Endodermal cell (in vitro differentiated cells): ENCODE measurements around the gene KCNG2. TPM values are rescaled to one million over a fixed set of nuclear protein-coding genes. Genes with fewer than 3 reads are reported as not detected.
A peak's percentile ranks its signal among the peaks of the same experiment; 100 is the strongest.

ENCODE experiments used
- DNase-seq: peaks from one replicate; pipeline ENCODE4 v3.0.0-alpha.2; 2017
- H3K27ac ChIP-seq: 2 replicates; pipeline ENCODE4 v1.5.1; 2013; ENCODE audit warnings: mild to moderate bottlenecking, low read depth, low read length, moderate library complexity
- H3K27me3 ChIP-seq: 2 replicates; pipeline ENCODE4 v1.6.1; 2013; ENCODE audit warnings: mild to moderate bottlenecking, low read length, moderate library complexity; ENCODE audit not compliant: insufficient read depth, control insufficient read depth, poor library complexity, severe bottlenecking
- H3K36me3 ChIP-seq: 2 replicates; pipeline ENCODE4 v1.7.0; 2013; ENCODE audit warnings: mild to moderate bottlenecking, low read length, moderate library complexity; ENCODE audit not compliant: control insufficient read depth, insufficient read depth
- H3K4me1 ChIP-seq: one replicate; pipeline ENCODE4 v1.7.0; 2013; ENCODE audit warnings: low read length; ENCODE audit not compliant: control insufficient read depth, insufficient read depth
- H3K4me3 ChIP-seq: 2 replicates; pipeline ENCODE4 v1.5.1; 2013; ENCODE audit warnings: mild to moderate bottlenecking, low read length, moderate library complexity
- H3K9ac ChIP-seq: 2 replicates; pipeline ENCODE4 v1.6.1; 2013; ENCODE audit warnings: mild to moderate bottlenecking, low read length, moderate library complexity; ENCODE audit not compliant: poor library complexity, severe bottlenecking; ENCODE audit errors: extremely low read depth
- H3K9me3 ChIP-seq: 2 replicates; pipeline ENCODE4 v1.6.1; 2013; ENCODE audit warnings: mild to moderate bottlenecking, low read length, moderate library complexity; ENCODE audit not compliant: control insufficient read depth
- H3K27ac Mint-ChIP-seq: 2 replicates; pipeline ENCODE4 v1.8.0; 2020; ENCODE audit warnings: mixed read lengths
- H3K27me3 Mint-ChIP-seq: 2 replicates; pipeline ENCODE4 v1.8.0; 2021; ENCODE audit warnings: mild to moderate bottlenecking, mixed read lengths; ENCODE audit not compliant: insufficient read depth
- H3K36me3 Mint-ChIP-seq: 2 replicates; pipeline ENCODE4 v1.8.0; 2020; ENCODE audit warnings: low read depth, mixed read lengths
- H3K4me1 Mint-ChIP-seq: 2 replicates; pipeline ENCODE4 v1.8.0; 2020; ENCODE audit warnings: mixed read lengths
- H3K4me3 Mint-ChIP-seq: 2 replicates; pipeline ENCODE4 v1.8.0; 2020; ENCODE audit warnings: mild to moderate bottlenecking, moderate library complexity, mixed read lengths
- H3K9me3 Mint-ChIP-seq: 2 replicates; pipeline ENCODE4 v1.8.0; 2020; ENCODE audit warnings: mild to moderate bottlenecking, mixed read lengths
- WGBS, 2 experiments: methylation state at CpG; one replicate each; pipeline versions ENCODE4 v1.1.5 to v1.1.7; 2013; ENCODE audit warnings: missing lambda C conversion rate in 2 of 2, mixed read lengths in 1 of 2; ENCODE audit not compliant: insufficient coverage in 1 of 2, insufficient read length in 1 of 2; 5-methylcytosine and 5-hydroxymethylcytosine counted together
- total RNA-seq, 2 donors: library from RNA; stranded (reverse); fragmentation: NEBNext Ultra II Directional in 1 of 2; extraction: Animal tissue kit (Norgen Biotek cat#: 25700) in 1 of 2; gene quantifications; 2 replicates in 1 of 2; 3 replicates in 1 of 2; pipeline ENCODE4 v1.2.1, GENCODE V29; 2021
- TF ChIP-seq, protein P1 (sequence below): fragments of 200-600 bp; sonication (generic); conservative IDR thresholded peaks from 2 replicates; pipeline ENCODE4 v1.5.0; 2021; ENCODE audit warnings: antibody characterized with exemption, mild to moderate bottlenecking

KCNG2 gene
- total RNA-seq, 2 donors from 2014 or later: not detected

DNA sequence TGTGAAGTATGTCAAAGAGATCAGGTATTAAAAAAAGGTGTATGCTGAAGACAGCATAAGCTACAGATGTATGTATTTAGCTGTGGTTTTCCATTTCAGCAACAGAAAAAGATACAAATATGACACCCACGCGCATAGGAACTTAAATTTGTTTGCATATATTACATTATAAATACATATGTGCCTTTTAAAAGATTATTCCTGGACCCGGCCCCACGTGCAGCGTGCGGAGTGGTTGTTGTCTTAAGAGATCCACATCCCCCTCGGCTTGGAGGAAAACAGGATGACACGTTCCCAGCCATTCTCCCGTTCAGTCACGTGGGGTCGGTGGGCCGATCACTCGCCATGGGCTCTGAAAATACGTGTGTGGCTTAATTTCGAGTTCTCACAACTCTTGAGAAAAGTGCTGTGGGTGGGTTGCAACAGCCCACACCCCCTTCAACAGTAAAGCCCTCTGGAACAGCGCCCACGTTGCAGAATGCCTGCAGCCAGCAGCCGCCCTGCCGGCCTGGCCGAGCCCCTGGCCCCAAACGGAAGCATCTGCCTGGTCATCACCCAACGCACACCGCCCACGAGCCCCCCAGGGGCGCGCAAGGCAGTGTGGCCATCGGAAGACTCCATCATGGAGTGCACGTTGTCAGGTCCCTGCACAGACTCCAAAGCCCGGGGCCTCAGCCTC, 18.6 kb upstream of the KCNG2 start:
- no peaks in the 10 kb centered on the region for H3K9me3 Mint-ChIP-seq
- TF ChIP-seq, protein P1, sequence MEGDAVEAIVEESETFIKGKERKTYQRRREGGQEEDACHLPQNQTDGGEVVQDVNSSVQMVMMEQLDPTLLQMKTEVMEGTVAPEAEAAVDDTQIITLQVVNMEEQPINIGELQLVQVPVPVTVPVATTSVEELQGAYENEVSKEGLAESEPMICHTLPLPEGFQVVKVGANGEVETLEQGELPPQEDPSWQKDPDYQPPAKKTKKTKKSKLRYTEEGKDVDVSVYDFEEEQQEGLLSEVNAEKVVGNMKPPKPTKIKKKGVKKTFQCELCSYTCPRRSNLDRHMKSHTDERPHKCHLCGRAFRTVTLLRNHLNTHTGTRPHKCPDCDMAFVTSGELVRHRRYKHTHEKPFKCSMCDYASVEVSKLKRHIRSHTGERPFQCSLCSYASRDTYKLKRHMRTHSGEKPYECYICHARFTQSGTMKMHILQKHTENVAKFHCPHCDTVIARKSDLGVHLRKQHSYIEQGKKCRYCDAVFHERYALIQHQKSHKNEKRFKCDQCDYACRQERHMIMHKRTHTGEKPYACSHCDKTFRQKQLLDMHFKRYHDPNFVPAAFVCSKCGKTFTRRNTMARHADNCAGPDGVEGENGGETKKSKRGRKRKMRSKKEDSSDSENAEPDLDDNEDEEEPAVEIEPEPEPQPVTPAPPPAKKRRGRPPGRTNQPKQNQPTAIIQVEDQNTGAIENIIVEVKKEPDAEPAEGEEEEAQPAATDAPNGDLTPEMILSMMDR: no peak
- Histone ChIP-seq H3K9me3 (no peaks in the 10 kb centered on the region), H3K27ac (no peak overlapping the region), H3K27me3 (peaks cover 13% of the 10 kb centered on the region), H3K4me3 (no peak overlapping the region), H3K9ac (no peak overlapping the region), H3K4me1 (no peaks in the 10 kb centered on the region), H3K36me3 (no peaks in the 10 kb centered on the region)
- H3K27me3 Mint-ChIP-seq: peaks cover 23% of the 10 kb centered on the region
- DNase-seq: peak; percentile 26
- no peak overlapping the region for H3K4me3 Mint-ChIP-seq
- no peak overlapping the region for H3K27ac Mint-ChIP-seq
- WGBS, 2 experiments: 90 to 95% methylated on average over 26 to 27 of the region's 29 CpGs
- no peaks in the 10 kb centered on the region for H3K36me3 Mint-ChIP-seq
- H3K4me1 Mint-ChIP-seq: no peaks in the 10 kb centered on the region

GRCh38 chr18:79779700-79780190, 18.0 kb upstream of the KCNG2 start:
- Mint-ChIP-seq H3K9me3 (no peaks in the 10 kb centered on the region), H3K4me3 (no peak overlapping the region), H3K27me3 (peaks cover 28% of the 10 kb centered on the region), H3K4me1 (no peaks in the 10 kb centered on the region), H3K27ac (no peak overlapping the region), H3K36me3 (no peaks in the 10 kb centered on the region)
- H3K27ac ChIP-seq: no peak overlapping the region
- WGBS, 2 experiments: 91 to 96% methylated on average over 10 to 16 of the region's 18 CpGs
- DNase-seq: peak; percentile 22
- no peaks in the 10 kb centered on the region for H3K4me1 ChIP-seq
- peaks cover 16% of the 10 kb centered on the region for H3K27me3 ChIP-seq
- TF ChIP-seq, protein P1: no peak
- H3K9ac ChIP-seq: no peak overlapping the region
- no peak overlapping the region for H3K4me3 ChIP-seq
- no peaks in the 10 kb centered on the region for H3K9me3 ChIP-seq
- H3K36me3 ChIP-seq: no peaks in the 10 kb centered on the region

- no peaks in the 10 kb centered on the region for H3K36me3 ChIP-seq
- no peaks in the 10 kb centered on the region for H3K9me3 ChIP-seq
- H3K27ac ChIP-seq: no peak overlapping the region
- peaks cover 24% of the 10 kb centered on the region for H3K27me3 ChIP-seq
- DNase-seq: peak; percentile 24
- no peaks in the 10 kb centered on the region for H3K9me3 Mint-ChIP-seq
- no peaks in the 10 kb centered on the region for H3K36me3 Mint-ChIP-seq
- no peaks in the 10 kb centered on the region for H3K4me1 Mint-ChIP-seq
- TF ChIP-seq, protein P1: no peak
- H3K4me3 Mint-ChIP-seq: no peak overlapping the region
- peaks cover 33% of the 10 kb centered on the region for H3K27me3 Mint-ChIP-seq
- H3K4me1 ChIP-seq: no peaks in the 10 kb centered on the region
- no peak overlapping the region for H3K27ac Mint-ChIP-seq
- H3K4me3 ChIP-seq: no peak overlapping the region
- WGBS, 2 experiments: 92 to 95% methylated on average over 3 to 8 of the region's 8 CpGs
- no peak overlapping the region for H3K9ac ChIP-seq
Observed at GRCh38 chr18:79780547-79780946, 17.2 kb upstream of the KCNG2 start.
